Neuron (in vitro differentiated cells): ENCODE measurements around the gene SYNDIG1.
"Not testable (repeated sequence)": the region's sequence is repeated elsewhere in the genome, so short reads cannot be mapped to it uniquely, and the experiment has no call there.

Source experiments
- H2AFZ ChIP-seq: one replicate; pipeline ENCODE4 v1.6.1; 2013; ENCODE audit warnings: low read depth, mild to moderate bottlenecking, inconsistent platforms, low read length, moderate library complexity
- H3K27me3 ChIP-seq: one replicate; pipeline ENCODE4 v1.6.1; 2013; ENCODE audit warnings: low read length; ENCODE audit not compliant: insufficient read depth
- H3K36me3 ChIP-seq: one replicate; pipeline ENCODE4 v1.6.1; 2013; ENCODE audit warnings: low read length; ENCODE audit not compliant: insufficient read depth
- H3K4me1 ChIP-seq: one replicate; pipeline ENCODE4 v1.6.1; 2013; ENCODE audit warnings: low read length; ENCODE audit not compliant: insufficient read depth
- H3K4me3 ChIP-seq: 2 replicates; pipeline ENCODE4 v1.5.1; 2013; ENCODE audit warnings: mild to moderate bottlenecking, low read length, moderate library complexity
- H3K9me3 ChIP-seq: one replicate; pipeline ENCODE4 v1.6.1; 2013; ENCODE audit warnings: low read length

Gene SYNDIG1

GRCh38 chr20:24617757-24618450 is 148.5 kb downstream of the SYNDIG1 start:
- Histone ChIP-seq H3K9me3 (no peaks in the 10 kb centered on the region), H3K27me3 (peaks cover 9% of the 10 kb centered on the region), H3K4me3 (no peak overlapping the region), H3K36me3 (no peaks in the 10 kb centered on the region), H3K4me1 (no peaks in the 10 kb centered on the region), H2AFZ (no peak overlapping the region)

DNA sequence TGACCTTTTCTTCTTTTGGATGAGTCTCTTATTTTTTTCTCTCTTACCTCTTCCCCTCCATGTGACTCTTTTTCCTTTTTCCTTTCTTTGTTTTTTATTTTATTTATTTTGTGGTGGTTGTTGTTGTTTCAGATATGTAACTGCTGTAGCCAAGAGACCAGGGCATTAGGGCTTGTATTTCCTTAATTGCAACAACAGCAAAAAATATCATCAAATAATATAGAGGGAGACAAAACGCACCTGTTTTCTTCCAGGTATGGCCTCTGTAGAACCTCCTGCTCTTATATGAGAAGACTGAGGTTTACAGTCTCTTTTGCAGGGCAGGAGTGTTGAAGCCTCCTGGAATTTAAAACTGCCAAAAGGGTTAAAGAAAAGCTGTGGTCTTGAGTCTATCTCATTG is 149.3 kb downstream of the SYNDIG1 start:
- H3K9me3 ChIP-seq: no peaks in the 10 kb centered on the region
- H3K27me3 ChIP-seq: peaks cover 9% of the 10 kb centered on the region
- H2AFZ ChIP-seq: no peak overlapping the region
- H3K4me1 ChIP-seq: no peaks in the 10 kb centered on the region
- H3K4me3 ChIP-seq: no peak overlapping the region
- no peaks in the 10 kb centered on the region for H3K36me3 ChIP-seq

DNA sequence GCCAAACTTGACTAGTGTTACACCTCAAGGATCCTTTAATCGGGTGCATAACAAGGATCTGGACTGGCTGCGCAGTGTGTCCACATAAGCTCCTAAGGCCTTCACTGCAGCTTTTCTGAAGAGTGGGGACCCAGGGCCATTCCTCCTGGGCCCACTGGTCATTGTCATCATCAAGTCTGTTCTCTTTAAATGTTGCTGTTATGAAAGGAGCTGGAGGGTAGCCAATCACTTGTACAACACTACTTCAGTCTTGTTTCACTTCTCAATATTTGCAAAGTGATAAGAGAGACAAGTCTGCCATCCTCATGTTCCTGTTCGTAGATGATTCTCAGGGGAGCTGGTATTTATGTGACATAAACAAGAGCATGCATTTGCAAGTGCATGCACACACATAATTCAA is 149.8 kb downstream of the SYNDIG1 start:
- no peaks in the 10 kb centered on the region for H3K36me3 ChIP-seq
- no peak overlapping the region for H3K4me3 ChIP-seq
- H2AFZ ChIP-seq: no peak overlapping the region
- peaks cover 9% of the 10 kb centered on the region for H3K27me3 ChIP-seq
- no peaks in the 10 kb centered on the region for H3K9me3 ChIP-seq
- no peaks in the 10 kb centered on the region for H3K4me1 ChIP-seq

GRCh38 chr20:24620937-24621519 is 151.6 kb downstream of the SYNDIG1 start:
- Histone ChIP-seq H3K27me3 (peaks cover 5% of the 10 kb centered on the region), H3K9me3 (no peaks in the 10 kb centered on the region), H3K4me3 (no peak overlapping the region), H3K36me3 (no peaks in the 10 kb centered on the region), H3K4me1 (no peaks in the 10 kb centered on the region), H2AFZ (no peak overlapping the region)

DNA sequence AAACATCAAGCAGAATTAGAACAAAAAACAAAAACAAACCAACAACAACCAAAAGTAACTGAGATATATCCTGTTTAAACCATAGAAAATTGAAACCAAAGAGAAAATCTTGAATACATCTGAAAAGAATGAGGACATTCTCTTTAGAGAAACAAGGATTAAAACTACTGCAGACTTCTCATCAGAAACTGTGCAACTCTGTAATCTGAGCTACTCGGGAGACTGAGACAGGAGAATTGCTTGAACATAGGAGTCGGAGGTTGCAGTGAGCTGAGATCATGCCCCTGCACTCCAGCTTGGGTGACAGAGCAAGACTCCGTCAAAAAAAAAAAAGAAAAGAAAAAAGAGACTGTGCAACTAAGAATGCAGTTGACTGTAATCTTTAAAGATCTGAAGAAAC is 153.4 kb downstream of the SYNDIG1 start:
- no peaks in the 10 kb centered on the region for H3K27me3 ChIP-seq
- H3K36me3 ChIP-seq: no peaks in the 10 kb centered on the region
- no peaks in the 10 kb centered on the region for H3K9me3 ChIP-seq
- no peak overlapping the region for H3K4me3 ChIP-seq
- H2AFZ ChIP-seq: no peak overlapping the region
- H3K4me1 ChIP-seq: no peaks in the 10 kb centered on the region

DNA sequence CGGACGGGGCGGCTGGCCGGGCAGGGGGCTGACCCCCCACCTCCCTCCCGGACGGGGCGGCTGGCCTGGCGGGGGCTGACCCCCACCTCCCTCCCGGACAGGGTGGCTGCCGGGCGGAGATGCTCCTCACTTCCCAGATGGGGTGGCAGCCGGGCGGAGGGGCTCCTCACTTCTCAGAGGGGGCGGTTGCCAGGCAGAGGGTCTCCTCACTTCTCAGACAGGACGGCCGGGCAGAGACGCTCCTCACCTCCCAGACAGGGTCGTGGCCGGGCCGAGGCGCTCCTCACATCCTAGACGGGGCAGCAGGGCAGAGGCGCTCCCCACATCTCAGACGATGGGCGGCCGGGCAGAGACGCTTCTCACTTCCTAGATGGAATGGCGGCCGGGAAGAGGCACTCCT is 156.7 kb downstream of the SYNDIG1 start:
- H2AFZ ChIP-seq, H3K4me3 ChIP-seq, H3K27me3 ChIP-seq, H3K9me3 ChIP-seq, H3K36me3 ChIP-seq, H3K4me1 ChIP-seq: not testable (repeated sequence)

GRCh38 chr20:24627291-24627690 is 157.9 kb downstream of the SYNDIG1 start:
- H3K4me3 ChIP-seq: no peak overlapping the region
- no peaks in the 10 kb centered on the region for H3K9me3 ChIP-seq
- H3K27me3 ChIP-seq: no peaks in the 10 kb centered on the region
- no peaks in the 10 kb centered on the region for H3K4me1 ChIP-seq
- no peaks in the 10 kb centered on the region for H3K36me3 ChIP-seq
- H2AFZ ChIP-seq: no peak overlapping the region

DNA sequence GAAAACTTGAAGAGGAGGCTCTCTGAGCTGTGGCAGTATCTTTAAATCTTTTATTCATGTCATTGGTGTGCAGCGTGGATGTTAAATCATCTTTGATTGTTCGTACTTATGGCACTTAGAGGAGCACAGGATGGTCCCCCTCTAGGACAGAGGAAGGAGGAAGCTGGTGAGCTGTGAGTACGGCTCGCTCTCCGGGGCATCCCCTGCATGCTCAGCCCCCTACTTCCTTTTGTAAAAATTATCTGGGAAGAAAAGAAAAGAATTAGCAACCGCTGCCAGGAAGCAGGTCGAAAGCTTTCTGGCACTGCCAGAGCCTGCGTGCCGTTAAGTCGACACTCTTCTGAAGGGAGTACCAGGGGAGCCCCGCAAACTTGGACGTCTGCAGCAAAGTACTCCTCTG is 158.5 kb downstream of the SYNDIG1 start:
- Histone ChIP-seq H3K4me3 (no peak overlapping the region), H3K9me3 (no peaks in the 10 kb centered on the region), H3K4me1 (no peaks in the 10 kb centered on the region), H3K27me3 (no peaks in the 10 kb centered on the region), H3K36me3 (no peaks in the 10 kb centered on the region), H2AFZ (no peak overlapping the region)

DNA sequence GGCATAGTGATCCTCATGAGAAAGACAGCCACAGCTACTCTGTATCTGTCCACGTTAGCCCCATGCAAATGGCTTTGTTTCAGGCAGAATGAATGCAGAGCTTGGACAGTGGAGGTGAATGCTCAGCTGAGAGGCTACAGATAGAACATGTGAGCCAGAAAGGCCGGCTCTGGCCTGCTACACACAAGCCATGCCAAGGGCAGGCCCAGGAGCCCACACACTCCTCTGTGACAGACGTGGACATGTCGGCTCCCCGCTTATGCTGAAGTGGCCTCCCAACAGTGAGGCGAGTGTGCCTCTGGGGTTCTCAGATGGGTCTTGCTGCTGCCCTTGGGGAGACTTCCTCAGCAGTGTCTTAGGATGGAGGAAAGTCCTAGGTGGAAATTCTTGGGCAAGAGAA is 159.6 kb downstream of the SYNDIG1 start:
- H3K4me3 ChIP-seq: no peak overlapping the region
- no peaks in the 10 kb centered on the region for H3K27me3 ChIP-seq
- no peaks in the 10 kb centered on the region for H3K4me1 ChIP-seq
- H3K9me3 ChIP-seq: no peaks in the 10 kb centered on the region
- H3K36me3 ChIP-seq: no peaks in the 10 kb centered on the region
- H2AFZ ChIP-seq: no peak overlapping the region

- no peaks in the 10 kb centered on the region for H3K27me3 ChIP-seq
Observed at GRCh38 chr20:24629668-24630067, 160.2 kb downstream of the SYNDIG1 start.

GRCh38 chr20:24630486-24631172 is 161.2 kb downstream of the SYNDIG1 start:
- Histone ChIP-seq H3K4me3 (no peak overlapping the region), H3K9me3 (no peaks in the 10 kb centered on the region), H3K27me3 (no peaks in the 10 kb centered on the region), H3K4me1 (no peaks in the 10 kb centered on the region), H2AFZ (no peak overlapping the region), H3K36me3 (no peaks in the 10 kb centered on the region)

More at GRCh38 chr20:24629668-24630067, 160.2 kb downstream of the SYNDIG1 start:
- no peak overlapping the region for H3K4me3 ChIP-seq
- H3K36me3 ChIP-seq: no peaks in the 10 kb centered on the region
- H2AFZ ChIP-seq: no peak overlapping the region
- no peaks in the 10 kb centered on the region for H3K4me1 ChIP-seq
- no peaks in the 10 kb centered on the region for H3K9me3 ChIP-seq

DNA sequence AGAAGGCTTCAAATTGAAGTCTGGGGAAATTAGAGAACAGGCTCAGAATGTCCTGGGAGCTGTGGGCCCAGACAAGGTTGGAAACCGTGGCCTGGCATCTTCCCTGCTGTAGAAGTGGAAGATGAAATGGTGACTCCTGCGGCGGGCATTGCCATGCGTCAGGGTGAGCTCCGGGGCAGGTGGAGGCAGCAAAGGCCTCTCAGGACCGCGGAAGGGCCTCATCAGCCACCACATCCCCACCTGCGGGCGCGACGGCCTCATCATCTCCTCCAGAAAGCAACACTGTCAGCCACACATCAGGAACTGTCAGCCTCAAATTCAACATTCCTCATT is 161.7 kb downstream of the SYNDIG1 start:
- H3K9me3 ChIP-seq: no peaks in the 10 kb centered on the region
- no peaks in the 10 kb centered on the region for H3K27me3 ChIP-seq
- H3K36me3 ChIP-seq: no peaks in the 10 kb centered on the region
- H3K4me3 ChIP-seq: no peak overlapping the region
- no peak overlapping the region for H2AFZ ChIP-seq
- H3K4me1 ChIP-seq: no peaks in the 10 kb centered on the region

GRCh38 chr20:24632581-24632980 is 163.2 kb downstream of the SYNDIG1 start:
- Histone ChIP-seq H2AFZ (no peak overlapping the region), H3K4me1 (no peaks in the 10 kb centered on the region), H3K27me3 (no peaks in the 10 kb centered on the region), H3K4me3 (no peak overlapping the region), H3K9me3 (no peaks in the 10 kb centered on the region), H3K36me3 (no peaks in the 10 kb centered on the region)
